ENCODE data around the gene DPPA5.
A peak's percentile ranks its signal among the peaks of the same experiment; 100 is the strongest.
"Not testable (repeated sequence)": the region's sequence is repeated elsewhere in the genome, so short reads cannot be mapped to it uniquely, and the experiment has no call there.

Gene DPPA5

GRCh38 chr6:73353636-73354593 is at the start of gene DPPA5:
Gene DPPA5 (minus strand): TSS chr6:73354276. CDS start chr6:73354225, 51 bp downstream.
- no peak for DNase-seq

- no peak for DNase-seq
Measured at GRCh38 chr6:73400656-73401055, 46.6 kb upstream of the DPPA5 start.

GRCh38 chr6:73395875-73396274 is 41.8 kb upstream of the DPPA5 start:
- DNase-seq = no peak

- no peak for DNase-seq
Measured at GRCh38 chr6:73394577-73395354, 40.7 kb upstream of the DPPA5 start, which contains the start of gene DDX43. Gene DDX43 (plus strand): TSS chr6:73394828. CDS start chr6:73394906, 78 bp downstream.

- DNase-seq = no peak
Measured at GRCh38 chr6:73393278-73393677, 39.2 kb upstream of the DPPA5 start.

GRCh38 chr6:73392188-73392587 is 38.1 kb upstream of the DPPA5 start:
- not testable (repeated sequence) for DNase-seq

- no peak for DNase-seq
Measured at GRCh38 chr6:73391675-73392074, 37.6 kb upstream of the DPPA5 start.

- no peak for DNase-seq
Measured at GRCh38 chr6:73389854-73390253, 35.8 kb upstream of the DPPA5 start.

GRCh38 chr6:73388800-73389512 is 34.9 kb upstream of the DPPA5 start:
- DNase-seq = peak; percentile 41

- no peak for DNase-seq
Measured at GRCh38 chr6:73388433-73388799, 34.3 kb upstream of the DPPA5 start.

- no peak for DNase-seq
Measured at GRCh38 chr6:73382462-73383113, 28.5 kb upstream of the DPPA5 start.

- not testable (repeated sequence) for DNase-seq
Measured at GRCh38 chr6:73381531-73381930, 27.5 kb upstream of the DPPA5 start.

GRCh38 chr6:73377225-73377624 is 23.1 kb upstream of the DPPA5 start:
- no peak for DNase-seq

GRCh38 chr6:73375216-73375615 is 21.1 kb upstream of the DPPA5 start:
- no peak for DNase-seq

GRCh38 chr6:73372516-73372915 is 18.4 kb upstream of the DPPA5 start:
- DNase-seq = no peak

- DNase-seq = no peak
Measured at GRCh38 chr6:73371984-73372383, 17.9 kb upstream of the DPPA5 start.

GRCh38 chr6:73369563-73369962 is 15.5 kb upstream of the DPPA5 start, which contains the start of gene OOEP:
Gene OOEP (minus strand): TSS chr6:73369897. CDS start chr6:73369792, 105 bp downstream.
- no peak for DNase-seq

- DNase-seq = no peak
Measured at GRCh38 chr6:73369157-73369556, 15.1 kb upstream of the DPPA5 start.

- DNase-seq = no peak
Measured at GRCh38 chr6:73368675-73369074, 14.6 kb upstream of the DPPA5 start.

GRCh38 chr6:73367761-73368355 is 13.8 kb upstream of the DPPA5 start:
- DNase-seq = no peak

- no peak for DNase-seq
Measured at GRCh38 chr6:73364549-73364948, 10.5 kb upstream of the DPPA5 start.

GRCh38 chr6:73364121-73364520 is 10.0 kb upstream of the DPPA5 start:
- no peak for DNase-seq

Data from activated CD8-positive, alpha-beta memory T cell treated with anti-CD3 and anti-CD28 coated beads, Interleukin-2, amount 50 U/mL, for 4 hours (primary cell).